Measurements from ENCODE around the gene MECP2.

DNA sequence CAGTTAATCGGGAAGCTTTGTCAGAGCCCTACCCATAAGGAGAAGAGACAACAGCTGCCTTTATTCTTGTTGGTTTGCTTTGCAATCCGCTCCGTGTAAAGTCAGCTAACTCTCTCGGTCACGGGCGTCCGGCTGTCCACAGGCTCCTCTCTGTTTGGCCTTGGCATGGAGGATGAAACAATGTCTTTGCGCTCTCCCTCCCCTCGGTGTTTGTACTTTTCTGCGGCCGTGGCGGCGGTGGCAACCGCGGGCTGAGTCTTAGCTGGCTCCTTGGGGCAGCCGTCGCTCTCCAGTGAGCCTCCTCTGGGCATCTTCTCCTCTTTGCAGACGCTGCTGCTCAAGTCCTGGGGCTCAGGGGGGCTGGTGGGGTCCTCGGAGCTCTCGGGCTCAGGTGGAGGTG lies 67.3 kb downstream of the MECP2 start:
- TF ChIP-seq ELF4 (CRISPR knock-in tag; IDR thresholded peaks at IDR 0.05; ENCODE audit: borderline replicate concordance) (no peak), ZNF24 (IDR thresholded peaks at IDR 0.05) (no peak), ZFP82 (CRISPR knock-in tag; IDR thresholded peaks at IDR 0.05; ENCODE audit: borderline replicate concordance) (no peak), ZNF232 (CRISPR knock-in tag; IDR thresholded peaks at IDR 0.05; ENCODE audit: borderline replicate concordance) (no peak), ETV6 (CRISPR knock-in tag; conservative IDR thresholded peaks at IDR 0.05) (no peak), ZNF331 (CRISPR knock-in tag; IDR thresholded peaks at IDR 0.05) (no peak), HDAC6 (IDR thresholded peaks at IDR 0.05; ENCODE audit: low read depth, low read length) (no peak), NONO (IDR thresholded peaks at IDR 0.05) (no peak), NONO (CRISPR knock-in tag; conservative IDR thresholded peaks at IDR 0.05) (no peak)
- TF ChIP-seq, protein P1, sequence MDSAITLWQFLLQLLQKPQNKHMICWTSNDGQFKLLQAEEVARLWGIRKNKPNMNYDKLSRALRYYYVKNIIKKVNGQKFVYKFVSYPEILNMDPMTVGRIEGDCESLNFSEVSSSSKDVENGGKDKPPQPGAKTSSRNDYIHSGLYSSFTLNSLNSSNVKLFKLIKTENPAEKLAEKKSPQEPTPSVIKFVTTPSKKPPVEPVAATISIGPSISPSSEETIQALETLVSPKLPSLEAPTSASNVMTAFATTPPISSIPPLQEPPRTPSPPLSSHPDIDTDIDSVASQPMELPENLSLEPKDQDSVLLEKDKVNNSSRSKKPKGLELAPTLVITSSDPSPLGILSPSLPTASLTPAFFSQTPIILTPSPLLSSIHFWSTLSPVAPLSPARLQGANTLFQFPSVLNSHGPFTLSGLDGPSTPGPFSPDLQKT (CRISPR knock-in tag; IDR thresholded peaks at IDR 0.05; ENCODE audit: borderline replicate concordance) = no peak
